T47D (cell line): Measurements from ENCODE around the gene TMEM11.

Experiments used
- DNase-seq, 2 experiments: peaks; one replicate each; pipeline versions ENCODE4 v3.0.0 to v3.0.0-alpha.2; 2011 to 2012; ENCODE audit warnings: low read depth in 1 of 2, low spot score in 1 of 2
- JUND ChIP-seq: IDR thresholded peaks from 2 replicates; pipeline ENCODE4 v1.6.1; 2012; ENCODE audit warnings: low read depth
- in situ Hi-C: cut with HindIII; loops from 2 replicates; pipeline ENCODE4 v1.10.0; 2016; ENCODE audit warnings: low sequenced_read_pairs, low pct_unique_long_range_greater_than_20kb

TMEM11 gene

DNA sequence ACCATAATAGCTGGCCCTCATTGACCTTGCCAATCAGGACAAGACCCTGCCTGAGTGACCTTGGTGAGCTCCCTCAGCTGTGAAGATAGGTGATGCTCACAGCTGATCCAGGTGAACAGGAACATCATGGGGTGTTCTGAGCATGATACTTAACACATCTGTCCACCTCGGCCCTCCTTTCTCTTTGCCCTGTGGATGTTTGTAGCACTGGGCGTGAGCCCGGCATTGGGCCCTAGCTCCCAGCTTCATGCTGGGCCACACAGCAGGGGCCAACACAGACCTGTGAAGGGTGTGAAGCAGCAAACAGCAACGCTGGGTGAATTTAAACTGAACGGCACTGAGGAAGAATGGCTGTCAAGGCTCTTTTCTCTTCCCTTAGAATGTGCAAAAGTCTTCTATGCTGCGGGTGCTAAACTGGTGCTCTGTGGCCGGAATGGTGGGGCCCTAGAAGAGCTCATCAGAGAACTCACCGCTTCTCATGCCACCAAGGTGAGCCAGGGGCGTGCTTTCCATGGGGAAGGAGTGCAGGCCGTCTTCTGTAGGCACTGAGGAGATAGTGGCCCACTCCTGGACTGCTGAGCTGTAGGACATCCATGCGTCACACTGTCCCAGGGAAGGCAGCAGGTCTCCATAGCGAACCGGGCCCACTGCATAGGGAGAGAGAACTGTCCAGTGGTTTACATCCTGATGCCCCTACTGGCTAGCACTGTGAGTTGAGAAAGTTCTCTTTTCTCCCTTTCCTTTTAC is 35.9 kb downstream of the TMEM11 start:
- TF ChIP-seq JUND: no peak
- in situ Hi-C loops: no loop called here
- DNase-seq: no peak

DNA sequence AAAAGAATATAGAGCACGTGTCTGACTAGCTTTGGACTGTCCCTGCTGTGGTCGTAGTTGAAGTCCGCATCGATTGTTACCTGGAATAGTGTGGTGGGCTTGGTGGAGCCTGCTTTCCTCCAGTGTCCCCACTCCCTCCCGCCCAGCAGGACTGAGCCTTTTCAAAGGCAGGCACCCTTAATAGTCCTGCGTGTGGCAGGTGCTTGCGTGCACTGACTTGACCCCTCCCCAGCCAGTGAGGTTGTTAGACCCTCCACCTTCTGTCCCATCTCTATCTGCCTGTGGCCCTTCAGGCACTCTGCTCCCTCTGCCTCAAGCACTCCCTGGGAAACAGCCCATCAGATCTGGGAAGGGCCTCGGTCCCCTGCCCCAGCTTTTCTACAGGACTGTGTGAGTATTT is 36.6 kb downstream of the TMEM11 start:
- no peak for TF ChIP-seq JUND
- in situ Hi-C loops: no loop called here
- DNase-seq: no peak

DNA sequence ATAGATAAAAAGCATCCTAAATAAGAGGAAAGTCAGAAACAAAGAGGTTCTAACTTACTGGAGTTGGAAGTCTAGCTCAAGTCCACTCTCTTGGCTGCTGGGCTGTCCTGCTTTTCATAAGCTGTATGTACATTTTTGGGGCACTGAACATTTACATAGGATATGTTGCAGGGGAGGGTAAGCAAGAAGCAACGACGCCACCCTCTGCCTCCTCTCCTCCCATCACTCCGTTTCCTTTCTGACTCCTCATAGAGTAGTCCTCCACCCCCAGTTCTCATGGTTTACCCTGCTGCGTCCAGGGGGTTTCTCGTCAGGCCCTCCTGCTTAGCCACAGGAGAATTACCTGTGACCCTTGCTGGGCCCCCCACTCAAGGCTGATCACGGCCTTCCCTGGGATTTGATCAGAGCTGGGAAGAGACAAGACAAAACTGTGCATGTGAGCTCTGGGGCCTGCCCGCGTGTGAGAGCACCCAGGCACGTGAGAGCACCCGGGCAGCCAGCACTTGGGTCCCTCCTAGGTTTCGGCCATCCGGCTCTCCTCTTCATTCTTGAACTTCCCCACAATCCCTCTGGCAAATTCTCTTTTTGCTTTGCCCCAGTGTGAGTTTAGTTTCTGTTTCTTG is 37.1 kb downstream of the TMEM11 start:
- in situ Hi-C loops: no loop called here
- no peak for DNase-seq
- TF ChIP-seq JUND: no peak

DNA sequence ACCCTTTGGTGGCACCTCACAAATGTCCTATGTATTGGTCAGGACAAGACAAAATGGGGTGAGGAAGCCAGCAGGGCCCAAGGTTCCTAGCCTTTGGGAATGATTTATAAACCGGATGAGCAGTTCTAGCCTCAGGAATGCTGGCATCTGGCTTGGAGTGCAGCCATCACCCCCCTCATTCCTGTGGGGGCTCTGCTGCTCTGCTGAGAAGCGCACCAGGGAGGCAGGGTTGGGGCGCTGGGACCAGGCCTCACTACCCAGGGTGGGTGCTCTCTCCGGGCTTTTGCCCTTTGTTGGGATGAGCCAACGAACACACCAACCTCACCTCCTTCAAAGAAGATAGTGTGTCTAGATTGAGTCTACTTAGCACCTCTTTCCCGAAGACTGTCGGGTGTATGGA is 39.2 kb downstream of the TMEM11 start:
- TF ChIP-seq JUND: no peak
- in situ Hi-C loops: no loop called here

DNA sequence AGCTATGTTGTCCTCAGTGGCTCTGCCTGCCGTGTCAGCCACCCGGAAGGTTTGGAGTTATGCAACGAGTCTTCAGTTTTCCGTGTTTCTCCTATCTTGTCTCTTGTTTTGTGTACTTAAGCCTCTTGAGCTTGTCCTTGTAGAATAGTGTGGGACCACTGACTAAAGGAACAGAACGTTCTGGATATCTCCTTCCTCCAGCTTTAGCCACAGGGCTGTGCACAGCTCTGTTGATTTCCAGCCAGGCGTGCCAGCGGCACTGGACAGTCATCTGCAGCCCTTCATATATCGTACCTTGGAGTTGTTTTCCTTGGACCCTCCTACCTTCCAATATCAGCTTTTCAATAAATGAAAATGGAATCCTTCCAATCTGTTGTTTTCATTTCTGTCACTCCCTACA is 39.8 kb downstream of the TMEM11 start:
- no peak for DNase-seq
- no peak for TF ChIP-seq JUND
- in situ Hi-C loops: no loop called here

More for the DNA sequence above, 39.2 kb downstream of the TMEM11 start:
- no peak for DNase-seq

DNA sequence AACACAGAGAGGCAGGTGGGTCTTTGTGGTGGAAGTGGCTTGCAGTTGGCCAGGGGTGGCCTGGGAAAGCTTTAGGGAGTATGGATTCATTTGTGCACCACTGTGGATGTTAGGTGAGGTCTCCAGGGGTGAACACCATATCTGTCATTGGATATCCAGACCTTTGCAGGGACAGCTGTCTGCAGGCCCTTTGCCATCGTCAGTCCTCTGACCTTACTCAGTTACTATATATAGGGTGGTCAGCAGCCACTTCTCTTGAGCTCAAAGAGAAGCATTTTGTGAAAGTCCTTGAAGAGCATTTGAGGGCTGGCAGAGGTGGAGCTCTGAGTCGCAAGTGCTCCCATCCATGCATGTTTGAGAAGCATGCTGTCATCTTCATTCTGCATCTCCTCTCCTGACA is 40.4 kb downstream of the TMEM11 start:
- in situ Hi-C loops: no loop called here
- no peak for DNase-seq
- no peak for TF ChIP-seq JUND

DNA sequence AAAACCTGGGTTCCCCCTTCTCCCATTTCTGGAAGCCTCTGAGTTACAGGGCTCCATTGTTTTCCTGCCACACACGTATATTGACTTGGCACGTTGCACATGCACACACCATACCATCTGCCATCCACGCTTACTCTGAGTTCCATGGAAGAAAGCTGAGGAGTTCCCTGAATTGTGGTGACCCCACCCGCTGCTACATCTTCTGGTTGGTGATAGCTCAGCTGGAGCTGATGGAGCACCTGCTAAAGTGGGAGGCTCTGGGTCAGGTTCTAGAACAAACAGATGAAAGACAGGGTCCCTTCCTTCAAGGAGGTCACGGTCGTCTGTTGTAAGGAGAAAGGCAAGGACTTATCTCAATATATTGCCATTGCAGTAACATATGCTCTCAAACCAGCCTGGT is 41.1 kb downstream of the TMEM11 start:
- in situ Hi-C loops: no loop called here
- DNase-seq: no peak
- no peak for TF ChIP-seq JUND

DNA sequence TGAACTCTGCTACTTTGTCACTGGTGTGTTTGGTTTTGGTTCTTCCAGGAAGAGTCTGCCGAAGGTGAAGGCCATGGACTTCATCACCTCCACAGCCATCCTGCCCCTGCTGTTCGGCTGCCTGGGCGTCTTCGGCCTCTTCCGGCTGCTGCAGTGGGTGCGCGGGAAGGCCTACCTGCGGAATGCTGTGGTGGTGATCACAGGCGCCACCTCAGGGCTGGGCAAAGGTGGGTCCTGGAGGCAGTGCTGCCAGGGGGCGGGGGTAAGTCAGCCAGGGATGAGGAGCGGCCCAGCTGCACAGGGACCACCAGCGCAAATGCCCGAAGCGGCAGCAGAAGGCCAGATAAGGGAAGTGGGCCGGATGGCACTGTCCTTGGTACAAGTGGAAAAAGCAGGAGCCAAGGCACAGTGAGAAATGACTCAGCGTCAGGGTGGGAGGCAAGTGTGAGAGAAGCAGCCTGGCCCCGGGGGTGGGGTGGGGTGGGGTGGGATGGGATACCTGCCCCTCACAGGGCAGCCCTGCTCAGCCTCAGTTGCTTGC is 41.9 kb downstream of the TMEM11 start:
- TF ChIP-seq JUND: no peak
- in situ Hi-C loops: no loop called here
- DNase-seq: no peak

DNA sequence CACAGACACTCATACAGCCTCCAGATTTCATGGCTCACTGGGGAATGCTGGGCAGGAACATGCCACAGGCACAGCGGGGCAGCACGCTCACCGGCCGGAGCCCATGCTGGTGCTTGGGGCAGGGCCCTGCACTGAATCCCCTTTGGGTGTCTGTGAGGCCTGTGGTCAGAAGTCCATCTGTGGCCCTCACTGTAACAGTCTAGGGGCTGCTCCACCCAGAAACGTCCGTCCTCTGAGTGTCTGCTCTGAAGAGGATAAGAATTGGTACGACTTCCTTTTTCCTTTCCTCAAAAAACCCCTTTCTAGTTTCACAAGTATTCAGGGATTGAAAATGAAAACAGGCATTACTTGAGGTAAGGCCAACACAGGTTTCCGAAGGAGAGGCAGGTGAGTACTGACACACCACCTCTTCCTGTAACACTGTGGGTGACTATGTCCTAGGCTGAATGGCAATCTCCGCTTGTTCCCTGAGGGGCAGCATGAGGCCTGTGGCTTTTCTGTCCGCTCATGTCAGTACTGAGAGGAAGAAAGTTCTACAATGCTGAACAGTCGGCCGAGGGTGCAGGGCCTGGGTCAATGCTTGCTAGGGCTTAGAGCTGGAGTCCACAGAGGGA is 42.5 kb downstream of the TMEM11 start:
- no peak for DNase-seq
- TF ChIP-seq JUND: no peak
- in situ Hi-C loops: no loop called here

DNA sequence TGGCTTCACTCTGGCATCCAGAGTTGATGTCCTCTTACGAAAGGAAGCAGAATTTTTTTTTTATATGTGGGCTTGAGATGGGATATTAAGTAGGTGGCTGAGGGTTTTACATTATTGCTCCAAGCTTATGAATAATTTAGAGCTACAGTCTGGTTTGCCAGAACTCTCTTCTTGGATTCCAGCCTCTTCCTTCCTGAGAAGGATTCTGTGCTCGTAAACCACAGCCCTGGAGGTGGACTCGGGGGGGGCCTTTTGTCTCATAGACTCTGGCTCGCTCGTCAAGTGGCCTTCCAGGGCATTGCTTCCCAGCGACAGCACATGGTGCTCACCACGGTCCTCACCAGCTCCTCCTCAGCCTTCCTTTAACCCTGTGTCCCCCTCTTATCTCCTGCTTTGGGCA is 43.2 kb downstream of the TMEM11 start:
- in situ Hi-C loops: no loop called here
- no peak for DNase-seq
- no peak for TF ChIP-seq JUND

DNA sequence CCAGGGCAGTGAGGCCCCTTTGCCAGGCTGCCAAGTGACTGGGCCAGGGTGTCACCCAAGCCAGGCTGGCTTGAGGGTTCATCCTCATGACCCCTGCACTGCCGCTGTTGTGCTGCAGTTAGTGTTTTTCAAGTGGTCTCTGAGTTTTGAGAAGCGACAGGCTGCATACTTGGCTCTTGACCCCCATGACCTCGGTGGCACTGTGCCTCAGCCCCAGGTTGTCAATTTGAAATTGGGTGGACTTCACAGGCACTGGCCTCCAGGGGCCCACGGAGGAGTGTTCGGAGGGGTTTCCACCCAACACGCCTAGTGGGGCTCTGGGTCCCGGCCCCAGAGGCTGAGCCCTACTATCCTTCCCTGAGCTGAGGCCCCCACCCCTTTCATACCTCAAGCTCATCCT is 44.5 kb downstream of the TMEM11 start:
- no peak for TF ChIP-seq JUND
- in situ Hi-C loops: no loop called here
- DNase-seq: no peak

DNA sequence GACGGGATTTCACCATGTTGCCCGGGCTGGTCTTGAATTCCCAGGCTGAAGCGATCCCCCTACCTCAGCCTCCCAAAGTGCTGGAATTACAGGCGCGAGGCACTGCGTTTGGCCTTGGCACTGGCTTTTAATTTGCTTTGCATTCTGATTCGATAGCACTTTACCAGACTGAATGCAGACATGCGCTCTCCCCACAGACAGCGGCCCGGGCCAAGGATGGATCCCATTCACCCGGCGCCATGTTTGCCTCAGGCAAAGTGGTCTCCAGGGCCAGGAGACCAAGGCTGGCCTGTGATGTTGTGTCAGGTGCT is 45.5 kb downstream of the TMEM11 start:
- in situ Hi-C loops: no loop called here
- no peak for DNase-seq
- no peak for TF ChIP-seq JUND

DNA sequence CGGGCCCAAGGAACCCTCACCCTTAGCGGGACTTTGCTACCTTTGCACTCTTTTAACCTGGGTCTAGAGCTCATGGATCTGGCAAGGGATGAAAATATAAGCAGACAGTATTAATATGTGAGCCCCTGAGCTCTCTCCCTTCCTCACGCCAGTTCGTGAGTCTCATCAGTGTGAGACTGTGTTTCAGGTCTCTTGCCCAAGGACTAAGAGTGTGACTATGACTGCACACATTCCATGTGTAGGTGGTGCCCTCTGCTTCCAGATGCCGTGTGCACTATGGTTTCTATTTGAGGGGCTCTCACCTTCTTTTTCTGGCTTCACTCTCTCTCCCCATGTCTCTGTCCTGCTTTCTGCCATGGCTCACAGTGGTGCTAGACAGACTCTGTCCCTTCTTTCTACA is 46.7 kb downstream of the TMEM11 start:
- TF ChIP-seq JUND: no peak
- in situ Hi-C loops: no loop called here

More for the DNA sequence above, 46.7 kb downstream of the TMEM11 start:
- no peak for DNase-seq
